GM23338 (cell line): Measurements from ENCODE around the gene SAFB2. TPM values are rescaled to one million over a fixed set of nuclear protein-coding genes. Genes with fewer than 3 reads are reported as not detected.
A peak's percentile ranks its signal among the peaks of the same experiment; 100 is the strongest.

ENCODE experiments used
- ATAC-seq: fragments of 200-7000 bp; cut with Tn5 transposase; 3 replicates; pipeline ENCODE4 v1.9.1; 2020
- DNase-seq: peaks from one replicate; pipeline ENCODE4 v3.0.0-alpha.2; 2015; ENCODE audit warnings: low spot score
- H2AFZ ChIP-seq: fragments of 200-600 bp; sonication (generic); 2 replicates; pipeline ENCODE4 v1.8.0; 2016; ENCODE audit warnings: antibody characterized with exemption, mild to moderate bottlenecking, moderate library complexity
- H3F3A ChIP-seq: fragments of 200-600 bp; sonication (generic); replicated peaks from 2 replicates; pipeline ENCODE4 v1.8.0; 2017; ENCODE audit warnings: antibody characterized with exemption, mixed run types, low read depth
- H3K27ac ChIP-seq: fragments of 200-600 bp; sonication (generic); 2 replicates; pipeline ENCODE4 v1.6.1; 2016; ENCODE audit warnings: low read depth
- H3K27me3 ChIP-seq: fragments of 200-600 bp; sonication (generic); 2 replicates; pipeline ENCODE4 v1.8.0; 2016; ENCODE audit warnings: mild to moderate bottlenecking, mixed run types, moderate library complexity; ENCODE audit not compliant: insufficient read depth
- H3K36me3 ChIP-seq: fragments of 200-600 bp; sonication (generic); 2 replicates; pipeline ENCODE4 v1.8.0; 2016; ENCODE audit warnings: mild to moderate bottlenecking; ENCODE audit not compliant: insufficient read depth
- H3K4me1 ChIP-seq: fragments of 200-600 bp; sonication (generic); 2 replicates; pipeline ENCODE4 v1.8.0; 2016; ENCODE audit warnings: mild to moderate bottlenecking, moderate library complexity; ENCODE audit not compliant: insufficient read depth
- H3K4me2 ChIP-seq: fragments of 200-600 bp; sonication (generic); 2 replicates; pipeline ENCODE4 v1.7.1; 2017; ENCODE audit warnings: mixed run types
- H3K4me3 ChIP-seq: fragments of 200-600 bp; sonication (generic); 2 replicates; pipeline ENCODE4 v1.6.1; 2016; ENCODE audit warnings: mixed run types
- H3K79me2 ChIP-seq: fragments of 200-600 bp; sonication (generic); replicated peaks from 2 replicates; pipeline ENCODE4 v1.8.0; 2017; ENCODE audit warnings: mild to moderate bottlenecking; ENCODE audit not compliant: insufficient read depth
- H3K9me2 ChIP-seq: fragments of 200-600 bp; sonication (generic); 2 replicates; pipeline ENCODE4 v1.8.0; 2017; ENCODE audit not compliant: insufficient read depth
- H4K20me1 ChIP-seq: fragments of 200-600 bp; sonication (generic); replicated peaks from 2 replicates; pipeline ENCODE4 v1.8.0; 2017; ENCODE audit warnings: mild to moderate bottlenecking; ENCODE audit not compliant: insufficient read depth
- H3K27ac Mint-ChIP-seq: 2 replicates; pipeline ENCODE4 v1.8.0; 2020; ENCODE audit warnings: inconsistent platforms, mild to moderate bottlenecking, moderate library complexity, mixed read lengths
- H3K27me3 Mint-ChIP-seq: 3 replicates; pipeline ENCODE4 v1.8.0; 2022; ENCODE audit warnings: low read depth, mild to moderate bottlenecking, moderate library complexity, mixed read lengths, inconsistent platforms; ENCODE audit not compliant: insufficient read depth, poor library complexity
- H3K36me3 Mint-ChIP-seq: 3 replicates; pipeline ENCODE4 v1.8.0; 2021; ENCODE audit warnings: low read depth, mild to moderate bottlenecking, inconsistent platforms, moderate library complexity, mixed read lengths
- H3K4me1 Mint-ChIP-seq: 3 replicates; pipeline ENCODE4 v1.8.0; 2020; ENCODE audit warnings: mild to moderate bottlenecking, inconsistent platforms, mixed read lengths
- H3K4me3 Mint-ChIP-seq: 3 replicates; pipeline ENCODE4 v1.8.0; 2021; ENCODE audit warnings: moderate library complexity, mild to moderate bottlenecking, inconsistent platforms, mixed read lengths
- H3K9me3 Mint-ChIP-seq: 3 replicates; pipeline ENCODE4 v1.8.0; 2020; ENCODE audit warnings: moderate library complexity, mild to moderate bottlenecking, inconsistent platforms, mixed read lengths
- CTCF ChIP-seq, 2 experiments: fragments of 200-600 bp in 1 of 2; sonication (generic) in 1 of 2; conservative IDR thresholded peaks; 2 replicates each; pipeline versions ENCODE4 v1.5.1 to v1.6.1; 2016 to 2017; ENCODE audit warnings: antibody characterized with exemption in 2 of 2, low read depth in 2 of 2, mild to moderate bottlenecking in 2 of 2, moderate library complexity in 1 of 2
- ETS1 ChIP-seq: IDR thresholded peaks from 2 replicates; pipeline ENCODE4 v1.6.1; 2016; ENCODE audit warnings: antibody characterized with exemption
- NANOG ChIP-seq: IDR thresholded peaks from 2 replicates; pipeline ENCODE4 v1.6.1; 2016; ENCODE audit warnings: antibody characterized with exemption, borderline replicate concordance
- POLR2AphosphoS5 ChIP-seq: IDR thresholded peaks from 2 replicates; pipeline ENCODE4 v1.6.1; 2016; ENCODE audit warnings: antibody characterized with exemption, low read depth
- ZNF331 ChIP-seq: fragments of 250-450 bp; sonication (Bioruptor Pico); IDR thresholded peaks from 2 replicates; pipeline ENCODE4 v1.5.0; 2020; ENCODE audit warnings: low read depth, mild to moderate bottlenecking, moderate library complexity
- polyA plus RNA-seq: library from polyadenylated mRNA; unstranded; fragments of >200 nt; fragmentation: Nextera tagmentation; extraction: Ambion mirVana; gene quantifications from 2 replicates; pipeline ENCODE4 v1.2.1, GENCODE V29; 2016
- total RNA-seq: library from RNA; depleted of rRNA; stranded (reverse); fragments of >200 nt; shearing (Covaris generic); gene quantifications from 2 replicates; pipeline ENCODE4 v1.2.3, GENCODE V29; 2014

The SAFB2 gene
- total and polyA plus RNA-seq, 2 experiments from 2014 or later = 37.7 to 102 TPM

- Histone ChIP-seq H3K36me3 (peaks cover 39% of the 10 kb centered on the region), H3K4me1 (0 out of 2 replicates have a peak, but pooled peaks cover 3% of the 10 kb centered on the region), H3K9me2 (no peaks in the 10 kb centered on the region), H4K20me1 (peaks cover 16% of the 10 kb centered on the region), H2AFZ (no peak overlapping the region), H3K27me3 (no peaks in the 10 kb centered on the region), H3K27ac (no peak overlapping the region), H3K79me2 (no peaks in the 10 kb centered on the region; the same call in 1 of the 2 replicates), H3F3A (peaks cover 14% of the 10 kb centered on the region), H3K4me3 (no peak overlapping the region), H3K4me2 (0 out of 2 replicates have a peak overlapping the region, but pooled peaks have one; percentile 14)
- TF ChIP-seq ZNF331 (CRISPR knock-in tag) = no peak
- TF ChIP-seq NANOG = no peak
- TF ChIP-seq ETS1 = no peak
- H3K4me1 Mint-ChIP-seq = peaks cover 13% of the 10 kb centered on the region
- H3K9me3 Mint-ChIP-seq = no peaks in the 10 kb centered on the region
- peaks cover 82% of the 10 kb centered on the region for H3K36me3 Mint-ChIP-seq
- peaks cover 15% of the 10 kb centered on the region for H3K27me3 Mint-ChIP-seq
- peak overlapping the region; percentile 96 for H3K27ac Mint-ChIP-seq
- ATAC-seq (peak; percentile 11), DNase-seq (no peak)
- H3K4me3 Mint-ChIP-seq = no peak overlapping the region; the same call in 2 of the 3 replicates
Measured at GRCh38 chr19:5666921-5667610, 44.5 kb upstream of the SAFB2 start.

- H3K9me3 Mint-ChIP-seq = no peaks in the 10 kb centered on the region
- Histone ChIP-seq H3K27ac (no peak overlapping the region), H3K36me3 (peaks cover 45% of the 10 kb centered on the region), H3K27me3 (no peaks in the 10 kb centered on the region), H3K4me3 (no peak overlapping the region), H3F3A (peaks cover 11% of the 10 kb centered on the region), H3K79me2 (no peaks in the 10 kb centered on the region; the same call in 1 of the 2 replicates), H3K9me2 (no peaks in the 10 kb centered on the region), H4K20me1 (peaks cover 16% of the 10 kb centered on the region), H3K4me2 (no peak overlapping the region), H2AFZ (no peak overlapping the region), H3K4me1 (0 out of 2 replicates have a peak, but pooled peaks cover 3% of the 10 kb centered on the region)
- DNase-seq = peak; percentile 19
- H3K4me3 Mint-ChIP-seq = no peak overlapping the region
- no peak overlapping the region for H3K27ac Mint-ChIP-seq
- no peak for ATAC-seq
- H3K36me3 Mint-ChIP-seq = peaks cover 86% of the 10 kb centered on the region
- H3K4me1 Mint-ChIP-seq = peaks cover 13% of the 10 kb centered on the region
- H3K27me3 Mint-ChIP-seq = peaks cover 13% of the 10 kb centered on the region
- TF ChIP-seq CTCF (conservative IDR thresholded peaks at IDR 0.05; ENCODE audit: low read depth in 2 of 2) = peak in 1 of 2 experiments; percentile 24; a peak in 2 of 4 replicates
- TF ChIP-seq POLR2AphosphoS5 = no peak
Measured at GRCh38 chr19:5665781-5666513, 43.4 kb upstream of the SAFB2 start.
